DOHH2 (cell line): ENCODE data around the gene FHOD3.

ENCODE experiments used
- H3F3A ChIP-seq: fragments of 200-600 bp; sonication (generic), shearing (Covaris generic); 2 replicates; pipeline ENCODE4 v1.6.0; 2016; ENCODE audit warnings: antibody characterized with exemption, mild to moderate bottlenecking; ENCODE audit not compliant: control insufficient read depth, insufficient read depth
- H3K27ac ChIP-seq: fragments of 200-600 bp; sonication (generic); 2 replicates; pipeline ENCODE4 v1.5.1; 2014; ENCODE audit warnings: low read depth, mild to moderate bottlenecking, low read length, moderate library complexity
- H3K27me3 ChIP-seq: fragments of 200-600 bp; sonication (generic); 2 replicates; pipeline ENCODE4 v1.6.1; 2014; ENCODE audit warnings: mild to moderate bottlenecking, low read length, mixed read lengths; ENCODE audit not compliant: control insufficient read depth
- H3K36me3 ChIP-seq: fragments of 200-600 bp; sonication (generic); 2 replicates; pipeline ENCODE4 v1.6.1; 2014; ENCODE audit warnings: mild to moderate bottlenecking, low read length, moderate library complexity, mixed read lengths; ENCODE audit not compliant: control insufficient read depth
- H3K4me1 ChIP-seq: fragments of 200-600 bp; sonication (generic); 2 replicates; pipeline ENCODE4 v1.6.1; 2014; ENCODE audit warnings: mild to moderate bottlenecking, low read length, mixed read lengths; ENCODE audit not compliant: control insufficient read depth
- H3K4me2 ChIP-seq: fragments of 200-600 bp; sonication (generic); 2 replicates; pipeline ENCODE4 v1.6.0; 2014; ENCODE audit warnings: mild to moderate bottlenecking, low read length, moderate library complexity
- H3K4me3 ChIP-seq: fragments of 200-600 bp; sonication (generic); 2 replicates; pipeline ENCODE4 v1.5.1; 2014; ENCODE audit warnings: mild to moderate bottlenecking, low read length, mixed read lengths
- H3K79me2 ChIP-seq: fragments of 200-600 bp; sonication (generic); 2 replicates; pipeline ENCODE4 v1.6.1; 2014; ENCODE audit warnings: mild to moderate bottlenecking, low read length, mixed read lengths; ENCODE audit not compliant: control insufficient read depth
- H3K9me2 ChIP-seq: fragments of 200-600 bp; sonication (generic); replicated peaks from 2 replicates; pipeline ENCODE4 v1.6.1; 2014; ENCODE audit warnings: mild to moderate bottlenecking, low read length, mixed read lengths; ENCODE audit not compliant: control insufficient read depth
- H3K9me3 ChIP-seq: fragments of 200-600 bp; sonication (generic); 2 replicates; pipeline ENCODE4 v1.6.1; 2014; ENCODE audit warnings: antibody characterized with exemption, low read length, mixed read lengths; ENCODE audit not compliant: control insufficient read depth, insufficient read depth
- H4K20me1 ChIP-seq: fragments of 200-600 bp; sonication (generic); 2 replicates; pipeline ENCODE4 v1.6.0; 2014; ENCODE audit warnings: low read depth, mild to moderate bottlenecking, antibody characterized with exemption, low read length, moderate library complexity; ENCODE audit not compliant: control insufficient read depth, insufficient read depth
- CTCF ChIP-seq: fragments of 200-600 bp; sonication (generic); IDR thresholded peaks from one replicate; pipeline ENCODE4 v1.5.1; 2014; ENCODE audit warnings: antibody characterized with exemption, mild to moderate bottlenecking, low read depth, low read length; ENCODE audit not compliant: poor library complexity, severe bottlenecking
- EZH2phosphoT487 ChIP-seq: fragments of 200-600 bp; sonication (generic); IDR thresholded peaks from 2 replicates; pipeline ENCODE4 v1.6.1; 2017; ENCODE audit warnings: borderline replicate concordance, mild to moderate bottlenecking, antibody characterized with exemption, low read length, moderate library complexity, mixed read lengths

The FHOD3 gene

GRCh38 chr18:36281936-36282335, 15.6 kb upstream of the FHOD3 start:
- peaks cover 22% of the 10 kb centered on the region for H3K27me3 ChIP-seq
- H3F3A ChIP-seq, result no peaks in the 10 kb centered on the region
- no peak overlapping the region for H3K27ac ChIP-seq
- no peaks in the 10 kb centered on the region for H3K36me3 ChIP-seq
- H3K4me3 ChIP-seq, result no peak overlapping the region
- no peak for TF ChIP-seq EZH2phosphoT487
- H3K79me2 ChIP-seq, result no peaks in the 10 kb centered on the region
- H4K20me1 ChIP-seq, result no peaks in the 10 kb centered on the region
- no peaks in the 10 kb centered on the region for H3K9me3 ChIP-seq
- H3K4me1 ChIP-seq, result no peaks in the 10 kb centered on the region
- no peaks in the 10 kb centered on the region for H3K9me2 ChIP-seq
- no peak overlapping the region for H3K4me2 ChIP-seq

- no peak overlapping the region for H3K4me2 ChIP-seq
- H3K4me1 ChIP-seq, result no peaks in the 10 kb centered on the region
- H4K20me1 ChIP-seq, result no peaks in the 10 kb centered on the region
- no peaks in the 10 kb centered on the region for H3K36me3 ChIP-seq
- no peak overlapping the region for H3K4me3 ChIP-seq
- TF ChIP-seq CTCF (no peak), EZH2phosphoT487 (no peak)
- H3K9me3 ChIP-seq, result no peaks in the 10 kb centered on the region
- H3F3A ChIP-seq, result no peaks in the 10 kb centered on the region
- H3K27me3 ChIP-seq, result peaks cover 18% of the 10 kb centered on the region
- no peaks in the 10 kb centered on the region for H3K9me2 ChIP-seq
- no peak overlapping the region for H3K27ac ChIP-seq
- no peaks in the 10 kb centered on the region for H3K79me2 ChIP-seq
These were observed 14.1 kb upstream of the FHOD3 start for GRCh38 chr18:36283448-36283847.

GRCh38 chr18:36284268-36284667, 13.2 kb upstream of the FHOD3 start:
- Histone ChIP-seq H3K9me2 (no peaks in the 10 kb centered on the region), H3K9me3 (no peaks in the 10 kb centered on the region), H3K27me3 (peaks cover 12% of the 10 kb centered on the region; the same call in 1 of the 2 replicates), H3K4me3 (no peak overlapping the region), H4K20me1 (no peaks in the 10 kb centered on the region), H3K27ac (no peak overlapping the region), H3K36me3 (no peaks in the 10 kb centered on the region), H3K4me1 (no peaks in the 10 kb centered on the region), H3F3A (no peaks in the 10 kb centered on the region), H3K4me2 (no peak overlapping the region), H3K79me2 (no peaks in the 10 kb centered on the region)
- no peak for TF ChIP-seq EZH2phosphoT487
- no peak for TF ChIP-seq CTCF

GRCh38 chr18:36284671-36285295, 12.7 kb upstream of the FHOD3 start:
- Histone ChIP-seq H3K9me2 (no peaks in the 10 kb centered on the region), H3K4me2 (no peak overlapping the region), H3K27me3 (peaks cover 10% of the 10 kb centered on the region; the same call in 1 of the 2 replicates), H3K36me3 (no peaks in the 10 kb centered on the region), H3K79me2 (no peaks in the 10 kb centered on the region), H4K20me1 (no peaks in the 10 kb centered on the region), H3K27ac (no peak overlapping the region), H3K4me1 (no peaks in the 10 kb centered on the region), H3K4me3 (no peak overlapping the region), H3F3A (no peaks in the 10 kb centered on the region), H3K9me3 (no peaks in the 10 kb centered on the region)
- TF ChIP-seq CTCF (peak; percentile 82), EZH2phosphoT487 (no peak)
